OCI-LY3 (cell line): Measurements from ENCODE around the gene TNK2.

ENCODE experiments used
- H2AFZ ChIP-seq: fragments of 200-600, 300-600 bp; shearing (Covaris generic); 2 replicates; pipeline ENCODE4 v1.6.0; 2014; ENCODE audit warnings: antibody characterized with exemption, low read depth, low read length
- H3K27ac ChIP-seq: fragments of 200-600, 300-600 bp; sonication (generic); 2 replicates; pipeline ENCODE4 v1.5.1; 2014; ENCODE audit warnings: mild to moderate bottlenecking, low read length, moderate library complexity, mixed read lengths
- H3K27me3 ChIP-seq: fragments of 200-600, 300-600 bp; sonication (generic); 2 replicates; pipeline ENCODE4 v1.6.1; 2014; ENCODE audit warnings: low read depth, low read length, mixed read lengths
- H3K36me3 ChIP-seq: fragments of 200-600, 300-600 bp; sonication (generic); replicated peaks from 2 replicates; pipeline ENCODE3; 2014; ENCODE audit warnings: low read depth, low read length, mixed read lengths
- H3K4me1 ChIP-seq: fragments of 300-600, 200-600 bp; sonication (generic); 2 replicates; pipeline ENCODE4 v1.6.1; 2014; ENCODE audit warnings: low read length, mixed read lengths
- H3K4me2 ChIP-seq: fragments of 200-600, 300-600 bp; sonication (generic); 2 replicates; pipeline ENCODE4 v1.6.1; 2014; ENCODE audit warnings: low read length, mixed read lengths
- H3K4me3 ChIP-seq: fragments of 300-600, 200-600 bp; sonication (generic); 2 replicates; pipeline ENCODE4 v1.5.1; 2014; ENCODE audit warnings: antibody characterized with exemption, mild to moderate bottlenecking, low read length, moderate library complexity
- H3K79me2 ChIP-seq: fragments of 300-600, 200-600 bp; shearing (Covaris generic); 2 replicates; pipeline ENCODE4 v1.6.1; 2014; ENCODE audit warnings: mild to moderate bottlenecking, low read length, mixed read lengths
- H3K9ac ChIP-seq: fragments of 300-600, 200-600 bp; shearing (Covaris generic); 2 replicates; pipeline ENCODE4 v1.6.0; 2014; ENCODE audit warnings: mild to moderate bottlenecking, low read length, moderate library complexity
- H3K9me3 ChIP-seq: fragments of 200-600, 300-600 bp; shearing (Covaris generic); 2 replicates; pipeline ENCODE4 v1.6.1; 2014; ENCODE audit warnings: low read length, mixed read lengths; ENCODE audit not compliant: insufficient read depth
- H4K20me1 ChIP-seq: fragments of 200-600, 300-600 bp; sonication (generic); 2 replicates; pipeline ENCODE4 v1.6.1; 2016; ENCODE audit warnings: low read length, mixed read lengths; ENCODE audit not compliant: insufficient read depth
- CTCF ChIP-seq: fragments of 200-600, 300-600 bp; sonication (generic); IDR thresholded peaks from 2 replicates; pipeline ENCODE4 v1.5.1; 2014; ENCODE audit warnings: antibody characterized with exemption, low read length, low read depth
- EZH2phosphoT487 ChIP-seq: fragments of 200-600 bp; shearing (Covaris generic); IDR thresholded peaks from 2 replicates; pipeline ENCODE4 v1.6.1; 2018; ENCODE audit warnings: antibody characterized with exemption, mixed run types, low read depth

TNK2 gene

GRCh38 chr3:195875482-195876236, 32.7 kb downstream of the TNK2 start:
- no peak overlapping the region for H3K9ac ChIP-seq
- H3K36me3 ChIP-seq: no peaks in the 10 kb centered on the region
- TF ChIP-seq CTCF: no peak
- TF ChIP-seq EZH2phosphoT487: no peak

GRCh38 chr3:195873971-195874370, 34.4 kb downstream of the TNK2 start:
- H3K36me3 ChIP-seq: no peaks in the 10 kb centered on the region
- no peaks in the 10 kb centered on the region for H4K20me1 ChIP-seq
- H3K9ac ChIP-seq: no peak overlapping the region
- H2AFZ ChIP-seq: no peak overlapping the region
- no peak overlapping the region for H3K4me2 ChIP-seq
- no peaks in the 10 kb centered on the region for H3K27me3 ChIP-seq
- no peaks in the 10 kb centered on the region for H3K4me1 ChIP-seq
- TF ChIP-seq CTCF: no peak
- TF ChIP-seq EZH2phosphoT487: no peak
- H3K9me3 ChIP-seq: no peaks in the 10 kb centered on the region
- H3K4me3 ChIP-seq: no peak overlapping the region
- no peak overlapping the region for H3K27ac ChIP-seq
- no peaks in the 10 kb centered on the region for H3K79me2 ChIP-seq

More at GRCh38 chr3:195875482-195876236, 32.7 kb downstream of the TNK2 start:
- H3K27ac ChIP-seq: no peak overlapping the region
- H3K4me3 ChIP-seq: no peak overlapping the region
- H4K20me1 ChIP-seq: no peaks in the 10 kb centered on the region
- no peaks in the 10 kb centered on the region for H3K27me3 ChIP-seq
- H3K9me3 ChIP-seq: no peaks in the 10 kb centered on the region
- H2AFZ ChIP-seq: no peak overlapping the region
- no peaks in the 10 kb centered on the region for H3K79me2 ChIP-seq
- no peak overlapping the region for H3K4me2 ChIP-seq
- no peaks in the 10 kb centered on the region for H3K4me1 ChIP-seq

GRCh38 chr3:195873281-195873887, 35.0 kb downstream of the TNK2 start:
- Histone ChIP-seq H3K4me1 (no peaks in the 10 kb centered on the region), H3K4me2 (no peak overlapping the region), H3K27me3 (no peaks in the 10 kb centered on the region), H3K36me3 (no peaks in the 10 kb centered on the region), H3K9ac (no peak overlapping the region), H3K4me3 (no peak overlapping the region), H3K9me3 (no peaks in the 10 kb centered on the region), H3K79me2 (no peaks in the 10 kb centered on the region), H4K20me1 (no peaks in the 10 kb centered on the region), H3K27ac (no peak overlapping the region), H2AFZ (no peak overlapping the region)
- TF ChIP-seq CTCF: no peak
- TF ChIP-seq EZH2phosphoT487: no peak

GRCh38 chr3:195872800-195873199, 35.6 kb downstream of the TNK2 start:
- Histone ChIP-seq H3K27ac (no peak overlapping the region), H3K27me3 (no peaks in the 10 kb centered on the region), H3K9ac (no peak overlapping the region), H3K9me3 (no peaks in the 10 kb centered on the region), H3K4me1 (no peaks in the 10 kb centered on the region), H3K4me3 (no peak overlapping the region), H3K79me2 (no peaks in the 10 kb centered on the region), H3K36me3 (no peaks in the 10 kb centered on the region), H2AFZ (no peak overlapping the region), H4K20me1 (no peaks in the 10 kb centered on the region), H3K4me2 (no peak overlapping the region)
- TF ChIP-seq CTCF (no peak), EZH2phosphoT487 (no peak)
